GM23338 (cell line): ENCODE results near the gene RHOBTB3.

Experiments used
- CREB1 ChIP-seq: fragments of 250-450 bp; sonication (Bioruptor Pico); IDR thresholded peaks from 2 replicates; pipeline ENCODE4 v1.5.0; 2020; ENCODE audit warnings: low read depth, mild to moderate bottlenecking, moderate library complexity
- ETS1 ChIP-seq: IDR thresholded peaks from 2 replicates; pipeline ENCODE4 v1.6.1; 2016; ENCODE audit warnings: antibody characterized with exemption
- EZH2 ChIP-seq: fragments of 200-600 bp; sonication (generic); IDR thresholded peaks from one replicate; pipeline ENCODE4 v1.8.0; 2017; ENCODE audit warnings: antibody characterized with exemption, mild to moderate bottlenecking, low read depth; ENCODE audit not compliant: unreplicated experiment
- EZH2phosphoT487 ChIP-seq: fragments of 200-600 bp; sonication (generic); IDR thresholded peaks from one replicate; pipeline ENCODE4 v1.8.1; 2018; ENCODE audit warnings: antibody characterized with exemption; ENCODE audit not compliant: unreplicated experiment
- JUNB ChIP-seq: IDR thresholded peaks from one replicate; pipeline ENCODE4 v1.6.1; 2016; ENCODE audit warnings: antibody characterized with exemption; ENCODE audit not compliant: unreplicated experiment
- NANOG ChIP-seq: IDR thresholded peaks from 2 replicates; pipeline ENCODE4 v1.6.1; 2016; ENCODE audit warnings: antibody characterized with exemption, borderline replicate concordance
- POLR2AphosphoS5 ChIP-seq: IDR thresholded peaks from 2 replicates; pipeline ENCODE4 v1.6.1; 2016; ENCODE audit warnings: antibody characterized with exemption, low read depth
- ZNF331 ChIP-seq: fragments of 250-450 bp; sonication (Bioruptor Pico); IDR thresholded peaks from 2 replicates; pipeline ENCODE4 v1.5.0; 2020; ENCODE audit warnings: low read depth, mild to moderate bottlenecking, moderate library complexity
- TF ChIP-seq, protein P1 (sequence below), 2 experiments: fragments of 200-600 bp in 1 of 2; sonication (generic) in 1 of 2; conservative IDR thresholded peaks; 2 replicates each; pipeline versions ENCODE4 v1.5.1 to v1.6.1; 2016 to 2017; ENCODE audit warnings: antibody characterized with exemption in 2 of 2, low read depth in 2 of 2, mild to moderate bottlenecking in 2 of 2, moderate library complexity in 1 of 2
- TF ChIP-seq, protein P2 (sequence below): IDR thresholded peaks from one replicate; pipeline ENCODE4 v1.6.1; 2018; ENCODE audit warnings: antibody characterized with exemption; ENCODE audit not compliant: unreplicated experiment
- TF ChIP-seq, protein P3 (sequence below): fragments of 250-450 bp; sonication (Bioruptor Pico); IDR thresholded peaks from 2 replicates; pipeline ENCODE4 v1.5.0; 2020; ENCODE audit warnings: mild to moderate bottlenecking, moderate library complexity

DNA sequence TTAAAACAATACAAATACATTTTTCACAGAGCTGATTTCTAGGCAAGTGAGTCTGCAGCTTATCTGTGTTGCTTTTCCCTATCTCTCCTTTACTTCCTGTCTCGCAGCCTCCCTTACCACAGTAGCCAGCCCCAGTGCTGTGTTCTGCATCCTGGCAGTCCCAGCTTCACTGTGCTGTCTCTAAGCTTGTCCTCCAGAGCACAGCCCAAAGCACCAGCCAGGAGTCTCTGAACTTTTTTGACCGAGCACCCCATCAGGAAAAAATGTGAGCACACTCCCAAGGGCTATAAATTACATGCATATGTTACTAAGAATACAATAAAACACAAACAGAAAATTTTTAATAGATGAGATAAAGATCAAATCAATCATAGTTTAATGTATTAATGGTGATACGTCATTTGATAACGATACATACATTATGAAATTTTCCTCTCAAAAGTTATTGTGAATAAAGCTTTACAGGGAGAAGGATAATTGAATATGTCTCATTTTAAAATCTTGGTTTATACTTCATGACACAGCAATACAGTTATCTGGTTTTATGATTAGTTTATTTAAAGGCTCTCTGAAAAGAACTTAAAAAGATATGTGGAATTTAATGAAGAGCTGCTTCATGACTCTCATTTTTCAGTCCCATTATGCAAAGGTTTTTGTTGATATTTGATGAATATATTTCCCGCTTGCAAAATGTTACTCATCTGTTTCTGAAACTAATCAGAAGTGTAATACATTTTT lies 7.3 kb upstream of the RHOBTB3 start:
- TF ChIP-seq EZH2phosphoT487 (no peak), EZH2 (no peak), CREB1 (CRISPR knock-in tag) (no peak), POLR2AphosphoS5 (no peak), JUNB (no peak), NANOG (no peak), ETS1 (no peak), ZNF331 (CRISPR knock-in tag) (no peak)
- TF ChIP-seq, protein P1, sequence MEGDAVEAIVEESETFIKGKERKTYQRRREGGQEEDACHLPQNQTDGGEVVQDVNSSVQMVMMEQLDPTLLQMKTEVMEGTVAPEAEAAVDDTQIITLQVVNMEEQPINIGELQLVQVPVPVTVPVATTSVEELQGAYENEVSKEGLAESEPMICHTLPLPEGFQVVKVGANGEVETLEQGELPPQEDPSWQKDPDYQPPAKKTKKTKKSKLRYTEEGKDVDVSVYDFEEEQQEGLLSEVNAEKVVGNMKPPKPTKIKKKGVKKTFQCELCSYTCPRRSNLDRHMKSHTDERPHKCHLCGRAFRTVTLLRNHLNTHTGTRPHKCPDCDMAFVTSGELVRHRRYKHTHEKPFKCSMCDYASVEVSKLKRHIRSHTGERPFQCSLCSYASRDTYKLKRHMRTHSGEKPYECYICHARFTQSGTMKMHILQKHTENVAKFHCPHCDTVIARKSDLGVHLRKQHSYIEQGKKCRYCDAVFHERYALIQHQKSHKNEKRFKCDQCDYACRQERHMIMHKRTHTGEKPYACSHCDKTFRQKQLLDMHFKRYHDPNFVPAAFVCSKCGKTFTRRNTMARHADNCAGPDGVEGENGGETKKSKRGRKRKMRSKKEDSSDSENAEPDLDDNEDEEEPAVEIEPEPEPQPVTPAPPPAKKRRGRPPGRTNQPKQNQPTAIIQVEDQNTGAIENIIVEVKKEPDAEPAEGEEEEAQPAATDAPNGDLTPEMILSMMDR (conservative IDR thresholded peaks at IDR 0.05; ENCODE audit: low read depth in 2 of 2): no peak
- TF ChIP-seq, protein P2, sequence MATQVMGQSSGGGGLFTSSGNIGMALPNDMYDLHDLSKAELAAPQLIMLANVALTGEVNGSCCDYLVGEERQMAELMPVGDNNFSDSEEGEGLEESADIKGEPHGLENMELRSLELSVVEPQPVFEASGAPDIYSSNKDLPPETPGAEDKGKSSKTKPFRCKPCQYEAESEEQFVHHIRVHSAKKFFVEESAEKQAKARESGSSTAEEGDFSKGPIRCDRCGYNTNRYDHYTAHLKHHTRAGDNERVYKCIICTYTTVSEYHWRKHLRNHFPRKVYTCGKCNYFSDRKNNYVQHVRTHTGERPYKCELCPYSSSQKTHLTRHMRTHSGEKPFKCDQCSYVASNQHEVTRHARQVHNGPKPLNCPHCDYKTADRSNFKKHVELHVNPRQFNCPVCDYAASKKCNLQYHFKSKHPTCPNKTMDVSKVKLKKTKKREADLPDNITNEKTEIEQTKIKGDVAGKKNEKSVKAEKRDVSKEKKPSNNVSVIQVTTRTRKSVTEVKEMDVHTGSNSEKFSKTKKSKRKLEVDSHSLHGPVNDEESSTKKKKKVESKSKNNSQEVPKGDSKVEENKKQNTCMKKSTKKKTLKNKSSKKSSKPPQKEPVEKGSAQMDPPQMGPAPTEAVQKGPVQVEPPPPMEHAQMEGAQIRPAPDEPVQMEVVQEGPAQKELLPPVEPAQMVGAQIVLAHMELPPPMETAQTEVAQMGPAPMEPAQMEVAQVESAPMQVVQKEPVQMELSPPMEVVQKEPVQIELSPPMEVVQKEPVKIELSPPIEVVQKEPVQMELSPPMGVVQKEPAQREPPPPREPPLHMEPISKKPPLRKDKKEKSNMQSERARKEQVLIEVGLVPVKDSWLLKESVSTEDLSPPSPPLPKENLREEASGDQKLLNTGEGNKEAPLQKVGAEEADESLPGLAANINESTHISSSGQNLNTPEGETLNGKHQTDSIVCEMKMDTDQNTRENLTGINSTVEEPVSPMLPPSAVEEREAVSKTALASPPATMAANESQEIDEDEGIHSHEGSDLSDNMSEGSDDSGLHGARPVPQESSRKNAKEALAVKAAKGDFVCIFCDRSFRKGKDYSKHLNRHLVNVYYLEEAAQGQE: no peak
- TF ChIP-seq, protein P3, sequence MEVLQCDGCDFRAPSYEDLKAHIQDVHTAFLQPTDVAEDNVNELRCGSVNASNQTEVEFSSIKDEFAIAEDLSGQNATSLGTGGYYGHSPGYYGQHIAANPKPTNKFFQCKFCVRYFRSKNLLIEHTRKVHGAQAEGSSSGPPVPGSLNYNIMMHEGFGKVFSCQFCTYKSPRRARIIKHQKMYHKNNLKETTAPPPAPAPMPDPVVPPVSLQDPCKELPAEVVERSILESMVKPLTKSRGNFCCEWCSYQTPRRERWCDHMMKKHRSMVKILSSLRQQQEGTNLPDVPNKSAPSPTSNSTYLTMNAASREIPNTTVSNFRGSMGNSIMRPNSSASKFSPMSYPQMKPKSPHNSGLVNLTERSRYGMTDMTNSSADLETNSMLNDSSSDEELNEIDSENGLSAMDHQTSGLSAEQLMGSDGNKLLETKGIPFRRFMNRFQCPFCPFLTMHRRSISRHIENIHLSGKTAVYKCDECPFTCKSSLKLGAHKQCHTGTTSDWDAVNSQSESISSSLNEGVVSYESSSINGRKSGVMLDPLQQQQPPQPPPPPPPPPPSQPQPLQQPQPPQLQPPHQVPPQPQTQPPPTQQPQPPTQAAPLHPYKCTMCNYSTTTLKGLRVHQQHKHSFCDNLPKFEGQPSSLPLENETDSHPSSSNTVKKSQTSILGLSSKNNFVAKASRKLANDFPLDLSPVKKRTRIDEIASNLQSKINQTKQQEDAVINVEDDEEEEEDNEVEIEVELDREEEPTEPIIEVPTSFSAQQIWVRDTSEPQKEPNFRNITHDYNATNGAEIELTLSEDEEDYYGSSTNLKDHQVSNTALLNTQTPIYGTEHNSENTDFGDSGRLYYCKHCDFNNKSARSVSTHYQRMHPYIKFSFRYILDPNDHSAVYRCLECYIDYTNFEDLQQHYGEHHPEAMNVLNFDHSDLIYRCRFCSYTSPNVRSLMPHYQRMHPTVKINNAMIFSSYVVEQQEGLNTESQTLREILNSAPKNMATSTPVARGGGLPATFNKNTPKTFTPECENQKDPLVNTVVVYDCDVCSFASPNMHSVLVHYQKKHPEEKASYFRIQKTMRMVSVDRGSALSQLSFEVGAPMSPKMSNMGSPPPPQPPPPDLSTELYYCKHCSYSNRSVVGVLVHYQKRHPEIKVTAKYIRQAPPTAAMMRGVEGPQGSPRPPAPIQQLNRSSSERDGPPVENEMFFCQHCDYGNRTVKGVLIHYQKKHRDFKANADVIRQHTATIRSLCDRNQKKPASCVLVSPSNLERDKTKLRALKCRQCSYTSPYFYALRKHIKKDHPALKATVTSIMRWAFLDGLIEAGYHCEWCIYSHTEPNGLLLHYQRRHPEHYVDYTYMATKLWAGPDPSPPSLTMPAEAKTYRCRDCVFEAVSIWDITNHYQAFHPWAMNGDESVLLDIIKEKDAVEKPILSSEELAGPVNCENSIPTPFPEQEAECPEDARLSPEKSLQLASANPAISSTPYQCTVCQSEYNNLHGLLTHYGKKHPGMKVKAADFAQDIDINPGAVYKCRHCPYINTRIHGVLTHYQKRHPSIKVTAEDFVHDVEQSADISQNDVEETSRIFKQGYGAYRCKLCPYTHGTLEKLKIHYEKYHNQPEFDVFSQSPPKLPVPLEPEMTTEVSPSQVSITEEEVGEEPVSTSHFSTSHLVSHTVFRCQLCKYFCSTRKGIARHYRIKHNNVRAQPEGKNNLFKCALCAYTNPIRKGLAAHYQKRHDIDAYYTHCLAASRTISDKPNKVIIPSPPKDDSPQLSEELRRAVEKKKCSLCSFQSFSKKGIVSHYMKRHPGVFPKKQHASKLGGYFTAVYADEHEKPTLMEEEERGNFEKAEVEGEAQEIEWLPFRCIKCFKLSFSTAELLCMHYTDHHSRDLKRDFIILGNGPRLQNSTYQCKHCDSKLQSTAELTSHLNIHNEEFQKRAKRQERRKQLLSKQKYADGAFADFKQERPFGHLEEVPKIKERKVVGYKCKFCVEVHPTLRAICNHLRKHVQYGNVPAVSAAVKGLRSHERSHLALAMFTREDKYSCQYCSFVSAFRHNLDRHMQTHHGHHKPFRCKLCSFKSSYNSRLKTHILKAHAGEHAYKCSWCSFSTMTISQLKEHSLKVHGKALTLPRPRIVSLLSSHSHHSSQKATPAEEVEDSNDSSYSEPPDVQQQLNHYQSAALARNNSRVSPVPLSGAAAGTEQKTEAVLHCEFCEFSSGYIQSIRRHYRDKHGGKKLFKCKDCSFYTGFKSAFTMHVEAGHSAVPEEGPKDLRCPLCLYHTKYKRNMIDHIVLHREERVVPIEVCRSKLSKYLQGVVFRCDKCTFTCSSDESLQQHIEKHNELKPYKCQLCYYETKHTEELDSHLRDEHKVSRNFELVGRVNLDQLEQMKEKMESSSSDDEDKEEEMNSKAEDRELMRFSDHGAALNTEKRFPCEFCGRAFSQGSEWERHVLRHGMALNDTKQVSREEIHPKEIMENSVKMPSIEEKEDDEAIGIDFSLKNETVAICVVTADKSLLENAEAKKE (CRISPR knock-in tag): no peak
